Muscle of leg (tissue), 11 donors: ENCODE data around the gene SCN9A. TPM values are rescaled to one million over a fixed set of nuclear protein-coding genes. Genes with fewer than 3 reads are reported as not detected.

Source experiments
- DNase-seq: peaks from one replicate; pipeline ENCODE4 v3.0.0; 2013
- H3K27ac ChIP-seq: one replicate; pipeline ENCODE4 v1.5.1; 2013; ENCODE audit warnings: mild to moderate bottlenecking, low read length, control low read depth
- H3K27me3 ChIP-seq: one replicate; pipeline ENCODE4 v1.6.1; 2013; ENCODE audit warnings: low read length; ENCODE audit not compliant: control insufficient read depth, insufficient read depth
- H3K36me3 ChIP-seq: one replicate; pipeline ENCODE4 v1.6.1; 2013; ENCODE audit warnings: low read length; ENCODE audit not compliant: control insufficient read depth, insufficient read depth
- H3K4me1 ChIP-seq: one replicate; pipeline ENCODE4 v1.6.1; 2013; ENCODE audit warnings: low read length; ENCODE audit not compliant: control insufficient read depth, insufficient read depth
- H3K4me3 ChIP-seq: one replicate; pipeline ENCODE4 v1.5.1; 2013; ENCODE audit warnings: low read length, control low read depth
- H3K9me3 ChIP-seq: replicated peaks from 2 replicates; pipeline ENCODE4 v1.6.1; 2013; ENCODE audit warnings: low read depth, low read length; ENCODE audit not compliant: control insufficient read depth
- WGBS: methylation state at CpG from one replicate; pipeline ENCODE4 v1.1.5; 2013; ENCODE audit warnings: missing lambda C conversion rate; ENCODE audit not compliant: insufficient coverage; 5-methylcytosine and 5-hydroxymethylcytosine counted together
- polyA plus RNA-seq, 8 donors: library from polyadenylated mRNA; unstranded; fragments of 120-200 nt; gene quantifications; one replicate each; pipeline versions ENCODE4 v1.2.1 to v1.2.3, GENCODE V29; 2013; ENCODE audit warnings: inconsistent platforms in 1 of 8, low replicate concordance in 1 of 8; ENCODE audit not compliant: insufficient read length in 8 of 8, insufficient read depth in 1 of 8
- total RNA-seq: library from RNA; stranded (reverse); fragments of 120-200 nt; gene quantifications from one replicate; pipeline ENCODE4 v1.2.4, GENCODE V29; 2013

SCN9A gene
- total and polyA plus RNA-seq, 9 donors, result 3.0 to 5.8 (median 3.9) TPM

GRCh38 chr2:166338831-166339339 is 36.9 kb downstream of the SCN9A start:
- Histone ChIP-seq H3K36me3 (no peaks in the 10 kb centered on the region), H3K27ac (no peak overlapping the region), H3K27me3 (no peaks in the 10 kb centered on the region), H3K9me3 (no peaks in the 10 kb centered on the region), H3K4me1 (no peaks in the 10 kb centered on the region), H3K4me3 (no peak overlapping the region)
- no CpG with 5 or more reads among the region's 4 CpGs for WGBS
- no peak for DNase-seq

GRCh38 chr2:166337932-166338331 is 37.8 kb downstream of the SCN9A start:
- Histone ChIP-seq H3K4me1 (no peaks in the 10 kb centered on the region), H3K4me3 (no peak overlapping the region), H3K36me3 (no peaks in the 10 kb centered on the region), H3K9me3 (no peaks in the 10 kb centered on the region), H3K27me3 (no peaks in the 10 kb centered on the region), H3K27ac (no peak overlapping the region)
- 50% methylated on average over 1 of the region's 2 CpGs for WGBS
- DNase-seq, result no peak

- DNase-seq, result peak; percentile 64
- no peak overlapping the region for H3K4me3 ChIP-seq
- 21% methylated on average over 3 of the region's 3 CpGs for WGBS
- H3K4me1 ChIP-seq, result no peaks in the 10 kb centered on the region
- no peaks in the 10 kb centered on the region for H3K36me3 ChIP-seq
- peak overlapping the region; percentile 22 for H3K27ac ChIP-seq
- H3K27me3 ChIP-seq, result no peaks in the 10 kb centered on the region
- H3K9me3 ChIP-seq, result no peaks in the 10 kb centered on the region
Measured at GRCh38 chr2:166335284-166335683, 40.5 kb downstream of the SCN9A start.

DNA sequence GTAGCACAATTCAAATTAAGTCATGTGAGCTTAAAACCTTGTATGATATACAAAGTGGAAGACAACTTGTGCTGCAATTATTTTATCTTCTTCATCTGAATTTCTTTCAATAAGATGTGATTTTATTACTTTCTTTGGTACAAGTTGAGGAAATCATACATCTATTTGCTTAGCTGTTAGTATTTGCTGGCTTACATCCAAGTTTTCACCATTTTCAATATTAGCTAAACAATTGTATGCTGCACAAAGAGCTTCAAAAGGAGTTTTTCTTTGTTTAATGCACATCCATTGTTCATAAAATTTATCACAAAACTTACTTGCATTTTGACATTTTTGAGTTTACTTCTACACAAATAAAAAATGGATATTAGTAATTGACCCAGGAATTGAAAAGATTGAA is 40.9 kb downstream of the SCN9A start:
- no peaks in the 10 kb centered on the region for H3K36me3 ChIP-seq
- H3K27ac ChIP-seq, result no peak overlapping the region
- peak; percentile 30 for DNase-seq
- no peaks in the 10 kb centered on the region for H3K4me1 ChIP-seq
- no peak overlapping the region for H3K4me3 ChIP-seq
- H3K9me3 ChIP-seq, result no peaks in the 10 kb centered on the region
- H3K27me3 ChIP-seq, result no peaks in the 10 kb centered on the region

DNA sequence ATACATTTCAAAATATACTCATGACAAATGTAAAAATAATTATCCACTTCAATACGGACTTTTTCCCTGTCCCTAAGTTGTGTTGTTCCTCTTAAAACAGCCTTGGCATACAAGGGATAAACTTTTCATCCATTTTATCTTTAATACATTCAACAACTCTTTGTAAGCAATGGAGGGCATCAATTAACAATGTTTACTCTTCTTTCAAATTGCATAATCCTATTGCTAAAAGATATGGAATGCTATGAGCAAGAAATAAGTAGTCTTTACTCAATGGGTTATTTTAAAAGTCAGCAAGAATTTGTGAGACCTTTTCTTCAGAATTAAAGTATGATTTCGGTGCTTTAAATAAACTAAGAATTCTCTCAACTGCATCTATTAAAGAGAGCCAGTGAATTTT is 41.9 kb downstream of the SCN9A start:
- Histone ChIP-seq H3K27ac (no peak overlapping the region), H3K36me3 (no peaks in the 10 kb centered on the region), H3K4me1 (no peaks in the 10 kb centered on the region), H3K27me3 (no peaks in the 10 kb centered on the region), H3K9me3 (no peaks in the 10 kb centered on the region), H3K4me3 (no peak overlapping the region)
- no peak for DNase-seq
- 83% methylated on average over 1 of the region's 2 CpGs for WGBS

DNA sequence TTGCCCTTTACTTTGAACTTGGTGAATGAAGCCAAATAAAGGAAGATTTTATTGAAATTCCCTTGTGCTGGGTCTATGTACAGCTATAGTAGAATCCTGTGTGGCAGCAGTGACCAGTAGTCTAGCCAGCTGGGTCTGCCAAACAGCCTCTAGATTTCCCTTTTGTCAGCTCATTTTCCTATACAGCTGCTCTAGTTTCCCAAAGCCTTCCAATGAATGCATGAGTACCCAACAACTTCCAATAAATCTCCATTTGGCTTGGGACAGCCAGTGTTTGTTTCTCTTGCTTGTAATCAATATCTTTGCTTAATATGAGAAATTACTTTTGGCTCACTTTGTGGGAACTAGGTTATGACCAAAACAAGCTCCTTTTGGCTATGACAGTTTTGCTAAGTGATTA is 43.6 kb downstream of the SCN9A start:
- Histone ChIP-seq H3K27ac (no peak overlapping the region), H3K36me3 (no peaks in the 10 kb centered on the region), H3K4me1 (no peaks in the 10 kb centered on the region), H3K4me3 (no peak overlapping the region), H3K27me3 (no peaks in the 10 kb centered on the region), H3K9me3 (no peaks in the 10 kb centered on the region)
- peak; percentile 7 for DNase-seq

GRCh38 chr2:166331468-166331867 is 44.3 kb downstream of the SCN9A start:
- no CpG with 5 or more reads among the region's 1 CpG for WGBS
- H3K4me1 ChIP-seq, result no peaks in the 10 kb centered on the region
- DNase-seq, result no peak
- no peak overlapping the region for H3K27ac ChIP-seq
- H3K27me3 ChIP-seq, result no peaks in the 10 kb centered on the region
- no peaks in the 10 kb centered on the region for H3K36me3 ChIP-seq
- no peaks in the 10 kb centered on the region for H3K9me3 ChIP-seq
- H3K4me3 ChIP-seq, result no peak overlapping the region

DNA sequence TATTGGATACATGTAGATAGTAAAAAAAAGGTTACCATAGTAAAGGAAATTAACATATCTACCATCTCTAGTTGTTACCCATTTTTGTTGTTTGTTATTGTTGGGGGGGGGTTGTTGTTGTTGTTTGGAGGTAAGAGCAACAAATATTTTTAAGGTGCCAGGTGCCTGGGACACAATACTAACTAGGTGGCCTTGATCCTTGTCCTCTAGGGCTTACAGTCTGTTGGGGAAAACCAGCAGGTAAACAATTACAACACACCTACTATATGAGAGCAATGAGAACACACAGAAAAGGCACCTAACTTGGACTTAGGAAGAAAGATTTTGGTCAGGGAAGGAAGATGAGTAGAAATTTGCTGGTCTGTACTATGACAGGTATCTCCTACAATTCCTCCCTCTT is 46.3 kb downstream of the SCN9A start:
- DNase-seq, result no peak
- H3K9me3 ChIP-seq, result no peaks in the 10 kb centered on the region
- no peak overlapping the region for H3K27ac ChIP-seq
- H3K4me3 ChIP-seq, result no peak overlapping the region
- no peaks in the 10 kb centered on the region for H3K27me3 ChIP-seq
- H3K36me3 ChIP-seq, result no peaks in the 10 kb centered on the region
- H3K4me1 ChIP-seq, result no peaks in the 10 kb centered on the region

DNA sequence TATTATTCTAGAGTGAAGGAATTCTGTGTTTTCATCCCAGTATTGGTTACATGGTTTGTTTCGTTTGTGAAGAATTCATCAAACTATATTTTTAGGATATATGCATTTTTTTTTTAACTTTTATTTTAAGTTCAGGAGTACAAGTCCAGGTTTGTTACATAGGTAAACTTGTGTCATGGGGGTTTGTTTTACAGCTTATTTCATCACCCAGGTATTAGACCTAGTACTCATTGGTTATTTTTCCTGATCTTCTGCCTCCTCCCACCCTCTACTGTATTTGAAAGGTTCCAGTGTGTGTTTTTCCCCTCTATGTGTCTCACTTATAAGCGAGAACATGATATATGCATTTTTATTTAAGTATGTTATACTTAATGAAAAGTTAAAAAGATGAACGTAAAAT is 47.6 kb downstream of the SCN9A start:
- H3K4me3 ChIP-seq, result no peak overlapping the region
- H3K36me3 ChIP-seq, result no peaks in the 10 kb centered on the region
- H3K4me1 ChIP-seq, result no peaks in the 10 kb centered on the region
- no peak overlapping the region for H3K27ac ChIP-seq
- H3K9me3 ChIP-seq, result no peaks in the 10 kb centered on the region
- H3K27me3 ChIP-seq, result no peaks in the 10 kb centered on the region
- DNase-seq, result no peak
- no CpG with 5 or more reads among the region's 3 CpGs for WGBS

DNA sequence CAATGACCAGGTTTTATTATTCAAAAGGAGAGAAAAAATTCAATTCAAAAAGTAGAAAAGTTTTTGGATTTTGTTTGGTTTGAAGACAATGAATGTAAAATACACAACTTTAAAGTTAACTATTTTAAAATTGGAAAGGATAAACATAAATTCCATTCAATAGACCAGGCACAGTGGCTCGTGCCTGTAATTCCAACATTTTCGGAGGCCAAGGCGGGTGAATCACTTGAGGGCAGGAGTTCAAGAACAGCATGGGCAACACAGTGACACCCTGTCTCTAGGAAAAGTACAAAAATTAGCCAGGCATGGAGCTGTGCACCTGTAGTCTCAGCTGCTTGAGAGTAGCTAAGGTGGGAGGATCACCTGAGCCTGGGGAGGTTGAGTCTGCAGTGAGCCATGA is 54.7 kb downstream of the SCN9A start:
- Histone ChIP-seq H3K9me3 (no peaks in the 10 kb centered on the region), H3K27me3 (no peaks in the 10 kb centered on the region), H3K4me3 (no peak overlapping the region), H3K36me3 (no peaks in the 10 kb centered on the region), H3K4me1 (no peaks in the 10 kb centered on the region), H3K27ac (no peak overlapping the region)
- no peak for DNase-seq
- 97% methylated on average over 3 of the region's 3 CpGs for WGBS

- Histone ChIP-seq H3K9me3 (no peaks in the 10 kb centered on the region), H3K27me3 (no peaks in the 10 kb centered on the region), H3K27ac (no peak overlapping the region), H3K4me3 (no peak overlapping the region), H3K4me1 (no peaks in the 10 kb centered on the region), H3K36me3 (no peaks in the 10 kb centered on the region)
- no peak for DNase-seq
- WGBS, result 86% methylated on average over 1 of the region's 5 CpGs
Measured at GRCh38 chr2:166314022-166314759, 61.6 kb downstream of the SCN9A start.
